ENCODE results near the gene SPNS2. TPM values are rescaled to one million over a fixed set of nuclear protein-coding genes. Genes with fewer than 3 reads are reported as not detected.

The SPNS2 gene
- total RNA-seq, 2 donors from 2014 or later: 9.1 to 23.9 TPM

GRCh38 chr17:4472286-4472685 lies 26.4 kb upstream of the SPNS2 start:
- TF ChIP-seq CTCF (IDR thresholded peaks at IDR 0.05): no peak
- no peak for ATAC-seq (ENCODE audit: insufficient number of reproducible peaks, low FRiP score, low read depth)
- no peaks in the 10 kb centered on the region for H3K4me1 ChIP-seq (ENCODE audit: control insufficient read depth in 1 of 2, low read depth in 2 of 2)
- no peaks in the 10 kb centered on the region for H3K27me3 ChIP-seq (replicated peaks; ENCODE audit: insufficient read depth)
- no peaks in the 10 kb centered on the region for H3K9me3 ChIP-seq
- no peak overlapping the region for H3K4me3 ChIP-seq
- H3K36me3 ChIP-seq: no peaks in the 10 kb centered on the region
- H3K27ac ChIP-seq: no peak overlapping the region
- DNase-seq (ENCODE audit: low spot score): no peak

- no peak for TF ChIP-seq CTCF (IDR thresholded peaks at IDR 0.05)
- no peak for ATAC-seq (ENCODE audit: insufficient number of reproducible peaks, low FRiP score, low read depth)
- Histone ChIP-seq H3K27me3 (replicated peaks; ENCODE audit: insufficient read depth) (no peaks in the 10 kb centered on the region), H3K27ac (no peak overlapping the region), H3K9me3 (no peaks in the 10 kb centered on the region), H3K36me3 (no peaks in the 10 kb centered on the region), H3K4me1 (ENCODE audit: control insufficient read depth in 1 of 2, low read depth in 2 of 2) (no peaks in the 10 kb centered on the region), H3K4me3 (no peak overlapping the region)
- DNase-seq (ENCODE audit: low spot score): no peak
Measured at GRCh38 chr17:4474093-4474492, 24.6 kb upstream of the SPNS2 start.

GRCh38 chr17:4475001-4475400 lies 23.7 kb upstream of the SPNS2 start:
- H3K4me3 ChIP-seq: no peak overlapping the region
- H3K27ac ChIP-seq: no peak overlapping the region
- H3K4me1 ChIP-seq (ENCODE audit: control insufficient read depth in 1 of 2, low read depth in 2 of 2): no peaks in the 10 kb centered on the region
- H3K36me3 ChIP-seq: no peaks in the 10 kb centered on the region
- ATAC-seq (ENCODE audit: insufficient number of reproducible peaks, low FRiP score, low read depth): no peak
- H3K27me3 ChIP-seq (replicated peaks; ENCODE audit: insufficient read depth): no peaks in the 10 kb centered on the region
- no peaks in the 10 kb centered on the region for H3K9me3 ChIP-seq
- no peak for TF ChIP-seq CTCF (IDR thresholded peaks at IDR 0.05)
- DNase-seq (ENCODE audit: low spot score): no peak

GRCh38 chr17:4475463-4475862 lies 23.2 kb upstream of the SPNS2 start:
- no peak for TF ChIP-seq CTCF (IDR thresholded peaks at IDR 0.05)
- H3K9me3 ChIP-seq: no peaks in the 10 kb centered on the region
- no peak overlapping the region for H3K27ac ChIP-seq
- H3K36me3 ChIP-seq: no peaks in the 10 kb centered on the region
- no peaks in the 10 kb centered on the region for H3K4me1 ChIP-seq (ENCODE audit: control insufficient read depth in 1 of 2, low read depth in 2 of 2)
- no peak overlapping the region for H3K4me3 ChIP-seq
- no peaks in the 10 kb centered on the region for H3K27me3 ChIP-seq (replicated peaks; ENCODE audit: insufficient read depth)
- DNase-seq (ENCODE audit: low spot score) (no peak), ATAC-seq (ENCODE audit: insufficient number of reproducible peaks, low FRiP score, low read depth) (no peak)

- DNase-seq (ENCODE audit: low spot score) (no peak), ATAC-seq (ENCODE audit: insufficient number of reproducible peaks, low FRiP score, low read depth) (no peak)
- no peaks in the 10 kb centered on the region for H3K27me3 ChIP-seq (replicated peaks; ENCODE audit: insufficient read depth)
- TF ChIP-seq CTCF (IDR thresholded peaks at IDR 0.05): no peak
- H3K4me1 ChIP-seq (ENCODE audit: control insufficient read depth in 1 of 2, low read depth in 2 of 2): no peaks in the 10 kb centered on the region
- no peaks in the 10 kb centered on the region for H3K36me3 ChIP-seq
- no peak overlapping the region for H3K27ac ChIP-seq
- no peaks in the 10 kb centered on the region for H3K9me3 ChIP-seq
- H3K4me3 ChIP-seq: no peak overlapping the region
Measured at GRCh38 chr17:4476017-4476416, 22.7 kb upstream of the SPNS2 start.

Measured in thoracic aorta (tissue), 2 donors.